ENCODE results near the gene SLC7A10.

The SLC7A10 gene

DNA sequence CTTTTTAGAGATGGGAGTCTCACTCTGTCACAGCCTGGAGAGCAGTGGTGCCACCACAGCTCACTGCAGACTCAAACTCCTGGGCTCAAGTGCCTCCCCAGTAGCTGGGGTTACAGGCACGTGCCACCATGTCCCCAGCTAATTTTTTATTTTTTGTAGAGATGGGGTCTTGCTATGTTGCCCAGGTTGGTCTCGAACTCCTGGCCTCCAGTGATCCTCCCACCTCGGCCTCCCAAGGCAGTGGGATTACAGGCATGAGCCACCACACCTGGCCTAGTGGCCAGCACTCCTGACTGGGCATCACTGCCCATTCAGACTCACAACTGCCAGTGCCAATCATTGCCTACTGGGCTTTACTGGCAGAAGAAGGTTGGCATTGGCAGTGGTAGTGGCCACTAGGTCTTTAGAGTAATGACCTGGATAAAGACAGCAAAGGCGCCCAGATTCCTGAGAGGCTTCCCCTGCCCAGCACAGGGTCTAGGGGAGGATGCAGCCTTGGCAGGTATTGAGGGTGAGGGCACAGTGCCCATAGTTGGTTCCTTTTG is 26.8 kb upstream of the SLC7A10 start:
- Histone ChIP-seq H3K36me3 (ENCODE audit: control insufficient read depth in 1 of 2, insufficient read depth in 2 of 2, low read length in 2 of 2) (no peaks in the 10 kb centered on the region), H3K9me3 (ENCODE audit: control insufficient read depth in 1 of 2, low read length in 2 of 2) (no peaks in the 10 kb centered on the region), H3K27ac (ENCODE audit: low read length) (no peak overlapping the region), H3K4me1 (ENCODE audit: control insufficient read depth in 1 of 2, insufficient read depth in 2 of 2, low read length in 2 of 2) (no peaks in the 10 kb centered on the region), H3K27me3 (ENCODE audit: low read depth, low read length) (no peaks in the 10 kb centered on the region), H3K4me3 (ENCODE audit: low read depth in 1 of 2, low read length in 2 of 2) (no peak overlapping the region)

- Histone ChIP-seq H3K36me3 (ENCODE audit: control insufficient read depth in 1 of 2, insufficient read depth in 2 of 2, low read length in 2 of 2) (no peaks in the 10 kb centered on the region), H3K9me3 (ENCODE audit: control insufficient read depth in 1 of 2, low read length in 2 of 2) (no peaks in the 10 kb centered on the region), H3K27me3 (ENCODE audit: low read depth, low read length) (no peaks in the 10 kb centered on the region), H3K4me1 (ENCODE audit: control insufficient read depth in 1 of 2, insufficient read depth in 2 of 2, low read length in 2 of 2) (no peaks in the 10 kb centered on the region), H3K4me3 (ENCODE audit: low read depth in 1 of 2, low read length in 2 of 2) (no peak overlapping the region), H3K27ac (ENCODE audit: low read length) (no peak overlapping the region)
Observed at GRCh38 chr19:33251526-33252090, 26.0 kb upstream of the SLC7A10 start.

GRCh38 chr19:33251076-33251475 is 25.4 kb upstream of the SLC7A10 start:
- Histone ChIP-seq H3K9me3 (ENCODE audit: control insufficient read depth in 1 of 2, low read length in 2 of 2) (no peaks in the 10 kb centered on the region), H3K27me3 (ENCODE audit: low read depth, low read length) (no peaks in the 10 kb centered on the region)

DNA sequence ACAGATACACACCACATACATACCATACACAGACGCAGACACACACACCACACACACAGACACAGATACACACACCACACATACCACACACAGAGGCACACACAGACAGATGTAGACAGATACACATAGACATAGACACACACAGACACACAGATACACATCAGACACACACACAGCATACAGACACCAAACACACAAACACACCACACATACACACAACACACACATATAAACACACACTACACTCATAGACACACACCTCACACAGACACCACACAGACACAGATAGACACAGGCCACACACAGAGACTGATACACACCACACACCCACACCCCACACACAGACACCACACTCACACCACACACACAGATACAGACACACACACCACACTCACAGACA is 24.9 kb upstream of the SLC7A10 start:
- Histone ChIP-seq H3K4me3 (ENCODE audit: low read depth in 1 of 2, low read length in 2 of 2) (no peak overlapping the region), H3K27ac (ENCODE audit: low read length) (no peak overlapping the region), H3K36me3 (ENCODE audit: control insufficient read depth in 1 of 2, insufficient read depth in 2 of 2, low read length in 2 of 2) (no peaks in the 10 kb centered on the region), H3K27me3 (ENCODE audit: low read depth, low read length) (no peaks in the 10 kb centered on the region), H3K9me3 (ENCODE audit: control insufficient read depth in 1 of 2, low read length in 2 of 2) (no peaks in the 10 kb centered on the region), H3K4me1 (ENCODE audit: control insufficient read depth in 1 of 2, insufficient read depth in 2 of 2, low read length in 2 of 2) (peaks cover 0 to 3% of the 10 kb centered on the region in 2 donors)

More at GRCh38 chr19:33251076-33251475, 25.4 kb upstream of the SLC7A10 start:
- peaks cover 0 to 3% of the 10 kb centered on the region in 2 donors for H3K4me1 ChIP-seq (ENCODE audit: control insufficient read depth in 1 of 2, insufficient read depth in 2 of 2, low read length in 2 of 2)
- H3K36me3 ChIP-seq (ENCODE audit: control insufficient read depth in 1 of 2, insufficient read depth in 2 of 2, low read length in 2 of 2), result no peaks in the 10 kb centered on the region
- H3K27ac ChIP-seq (ENCODE audit: low read length), result no peak overlapping the region
- no peak overlapping the region for H3K4me3 ChIP-seq (ENCODE audit: low read depth in 1 of 2, low read length in 2 of 2)

- Histone ChIP-seq H3K4me1 (ENCODE audit: control insufficient read depth in 1 of 2, insufficient read depth in 2 of 2, low read length in 2 of 2) (peaks cover 0 to 3% of the 10 kb centered on the region in 2 donors), H3K27ac (ENCODE audit: low read length) (no peak overlapping the region), H3K36me3 (ENCODE audit: control insufficient read depth in 1 of 2, insufficient read depth in 2 of 2, low read length in 2 of 2) (no peaks in the 10 kb centered on the region), H3K4me3 (ENCODE audit: low read depth in 1 of 2, low read length in 2 of 2) (no peak overlapping the region), H3K27me3 (ENCODE audit: low read depth, low read length) (no peaks in the 10 kb centered on the region), H3K9me3 (ENCODE audit: control insufficient read depth in 1 of 2, low read length in 2 of 2) (no peaks in the 10 kb centered on the region)
Observed at GRCh38 chr19:33249740-33250366, 24.2 kb upstream of the SLC7A10 start.

GRCh38 chr19:33248954-33249613 is 23.4 kb upstream of the SLC7A10 start:
- Histone ChIP-seq H3K4me1 (ENCODE audit: control insufficient read depth in 1 of 2, insufficient read depth in 2 of 2, low read length in 2 of 2) (peaks cover 0 to 3% of the 10 kb centered on the region in 2 donors), H3K9me3 (ENCODE audit: control insufficient read depth in 1 of 2, low read length in 2 of 2) (no peaks in the 10 kb centered on the region), H3K27me3 (ENCODE audit: low read depth, low read length) (no peaks in the 10 kb centered on the region), H3K27ac (ENCODE audit: low read length) (no peak overlapping the region), H3K36me3 (ENCODE audit: control insufficient read depth in 1 of 2, insufficient read depth in 2 of 2, low read length in 2 of 2) (no peaks in the 10 kb centered on the region), H3K4me3 (ENCODE audit: low read depth in 1 of 2, low read length in 2 of 2) (no peak overlapping the region)

- H3K27me3 ChIP-seq (ENCODE audit: low read depth, low read length), result no peaks in the 10 kb centered on the region
- no peak overlapping the region for H3K27ac ChIP-seq (ENCODE audit: low read length)
- H3K36me3 ChIP-seq (ENCODE audit: control insufficient read depth in 1 of 2, insufficient read depth in 2 of 2, low read length in 2 of 2), result no peaks in the 10 kb centered on the region
Observed at GRCh38 chr19:33248553-33248953, 22.9 kb upstream of the SLC7A10 start.

DNA sequence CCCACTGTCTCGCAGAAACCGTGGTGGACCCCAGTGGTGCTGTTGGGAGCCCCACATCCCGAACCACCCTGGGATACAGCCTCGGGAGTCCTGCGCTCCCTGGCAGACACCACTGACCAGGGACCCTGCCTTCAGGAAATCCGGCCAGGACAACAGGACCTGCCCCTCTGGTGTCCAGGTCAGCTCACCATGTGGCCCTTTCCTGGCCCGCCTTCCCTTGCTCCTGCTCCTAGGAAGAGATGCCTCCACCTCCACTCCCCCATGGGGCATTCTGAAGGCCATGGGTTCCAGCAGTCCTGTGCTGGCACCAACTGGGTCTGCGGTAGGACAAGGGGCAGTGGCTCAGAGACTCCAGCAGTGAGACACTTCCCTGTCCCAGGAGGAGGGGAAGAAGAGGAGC is 22.5 kb upstream of the SLC7A10 start:
- no peaks in the 10 kb centered on the region for H3K27me3 ChIP-seq (ENCODE audit: low read depth, low read length)
- no peak overlapping the region for H3K4me3 ChIP-seq (ENCODE audit: low read depth in 1 of 2, low read length in 2 of 2)
- no peaks in the 10 kb centered on the region for H3K9me3 ChIP-seq (ENCODE audit: control insufficient read depth in 1 of 2, low read length in 2 of 2)
- no peaks in the 10 kb centered on the region for H3K36me3 ChIP-seq (ENCODE audit: control insufficient read depth in 1 of 2, insufficient read depth in 2 of 2, low read length in 2 of 2)
- peaks cover 0 to 3% of the 10 kb centered on the region in 2 donors for H3K4me1 ChIP-seq (ENCODE audit: control insufficient read depth in 1 of 2, insufficient read depth in 2 of 2, low read length in 2 of 2)
- no peak overlapping the region for H3K27ac ChIP-seq (ENCODE audit: low read length)

More at GRCh38 chr19:33248553-33248953, 22.9 kb upstream of the SLC7A10 start:
- H3K4me1 ChIP-seq (ENCODE audit: control insufficient read depth in 1 of 2, insufficient read depth in 2 of 2, low read length in 2 of 2), result peaks cover 0 to 3% of the 10 kb centered on the region in 2 donors
- H3K4me3 ChIP-seq (ENCODE audit: low read depth in 1 of 2, low read length in 2 of 2), result no peak overlapping the region
- H3K9me3 ChIP-seq (ENCODE audit: control insufficient read depth in 1 of 2, low read length in 2 of 2), result no peaks in the 10 kb centered on the region

- no peaks in the 10 kb centered on the region for H3K36me3 ChIP-seq (ENCODE audit: control insufficient read depth in 1 of 2, insufficient read depth in 2 of 2, low read length in 2 of 2)
Observed at GRCh38 chr19:33247441-33247819, 21.8 kb upstream of the SLC7A10 start.

DNA sequence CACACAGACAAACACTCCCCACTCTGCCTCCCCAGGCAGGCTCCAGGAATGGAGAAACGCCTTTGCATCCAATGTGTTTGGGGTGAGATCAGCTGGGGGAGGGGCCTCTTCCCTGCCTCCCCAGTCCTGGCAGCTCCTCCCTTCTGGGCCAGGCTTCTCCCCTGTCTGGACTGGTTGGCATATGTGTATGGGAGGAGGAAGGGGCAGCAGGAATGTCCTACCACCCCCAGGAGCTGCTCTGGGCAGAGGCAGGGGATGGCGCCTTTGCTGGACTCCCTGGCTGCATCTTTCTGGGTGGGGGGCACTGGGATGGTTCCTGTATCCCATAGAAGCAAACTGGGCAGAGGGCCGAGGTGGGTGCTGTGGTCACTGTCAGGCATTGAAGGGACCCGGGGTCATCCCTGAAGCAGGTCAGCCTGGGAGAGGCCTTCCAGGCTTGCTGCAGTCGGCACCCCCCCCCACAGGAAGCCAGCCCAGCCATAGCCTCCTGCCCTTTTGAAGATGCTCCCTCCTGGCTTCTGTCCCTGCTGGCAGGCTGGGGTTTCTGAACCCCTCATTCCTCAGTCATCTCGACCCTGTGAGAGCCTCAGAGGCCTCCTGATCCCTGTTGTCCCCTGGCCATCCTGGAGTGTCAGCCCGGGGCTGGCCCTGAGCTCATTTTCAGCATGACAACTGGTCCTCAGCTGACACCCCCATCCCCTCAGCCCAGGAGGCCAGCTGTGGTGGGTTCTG is 21.2 kb upstream of the SLC7A10 start:
- Histone ChIP-seq H3K27ac (ENCODE audit: low read length) (no peak overlapping the region), H3K4me1 (ENCODE audit: control insufficient read depth in 1 of 2, insufficient read depth in 2 of 2, low read length in 2 of 2) (peaks cover 0 to 3% of the 10 kb centered on the region in 2 donors), H3K27me3 (ENCODE audit: low read depth, low read length) (no peaks in the 10 kb centered on the region), H3K9me3 (ENCODE audit: control insufficient read depth in 1 of 2, low read length in 2 of 2) (no peaks in the 10 kb centered on the region), H3K4me3 (ENCODE audit: low read depth in 1 of 2, low read length in 2 of 2) (no peak overlapping the region), H3K36me3 (ENCODE audit: control insufficient read depth in 1 of 2, insufficient read depth in 2 of 2, low read length in 2 of 2) (no peaks in the 10 kb centered on the region)

More at GRCh38 chr19:33247441-33247819, 21.8 kb upstream of the SLC7A10 start:
- Histone ChIP-seq H3K4me1 (ENCODE audit: control insufficient read depth in 1 of 2, insufficient read depth in 2 of 2, low read length in 2 of 2) (peaks cover 0 to 3% of the 10 kb centered on the region in 2 donors), H3K9me3 (ENCODE audit: control insufficient read depth in 1 of 2, low read length in 2 of 2) (no peaks in the 10 kb centered on the region), H3K27me3 (ENCODE audit: low read depth, low read length) (no peaks in the 10 kb centered on the region), H3K4me3 (ENCODE audit: low read depth in 1 of 2, low read length in 2 of 2) (no peak overlapping the region), H3K27ac (ENCODE audit: low read length) (no peak overlapping the region)

All from muscle layer of duodenum (tissue), 2 donors.